ENCODE measurements around the gene NRIP2.

- no peak for TF ChIP-seq CTCF (IDR thresholded peaks at IDR 0.05)
- no peak for TF ChIP-seq POLR2AphosphoS5 (IDR thresholded peaks at IDR 0.05; ENCODE audit: low read depth, low read length)
These were observed 10.0 kb upstream of the NRIP2 start for GRCh38 chr12:2844786-2845185.

Data from Panc1 (cell line).